Caco-2 (cell line): ENCODE results near the gene MROH8. TPM values are rescaled to one million over a fixed set of nuclear protein-coding genes. Genes with fewer than 3 reads are reported as not detected.

ENCODE experiments used
- BruUV-seq: library from RNA; stranded (reverse); fragments of 400-500 nt; replicated peaks from 2 replicates; lab custom pipeline; 2021; lab: Mats Ljungman, UMichigan
- CTCF ChIA-PET: fragments of 300-600 bp; sonication (Branson Sonifier 250); formaldehyde crosslinking; loops from one replicate; lab custom pipeline; 2022; ENCODE audit warnings: antibody characterized with exemption; lab: Charles Lee
- POLR2A ChIA-PET: fragments of 300-600 bp; sonication (Branson Sonifier 250); formaldehyde crosslinking; loops from one replicate; lab custom pipeline; 2022; ENCODE audit warnings: antibody characterized with exemption; lab: Charles Lee
- DNase-seq, 2 experiments: peaks; one replicate each; pipeline versions ENCODE4 v3.0.0 to v3.0.0-alpha.2; 2020 to 2022
- H3K27me3 ChIP-seq: replicated peaks from 2 replicates; pipeline ENCODE4 v1.6.0; 2011; ENCODE audit warnings: low read length; ENCODE audit not compliant: control insufficient read depth, insufficient read depth
- H3K36me3 ChIP-seq: 2 replicates; pipeline ENCODE4 v1.5.1; 2011; ENCODE audit warnings: low read length; ENCODE audit not compliant: control insufficient read depth, insufficient read depth
- H3K4me1 ChIP-seq: fragments of 250-450 bp; sonication (Bioruptor Pico); 2 replicates; pipeline ENCODE4 v1.5.1; 2020; ENCODE audit warnings: mild to moderate bottlenecking
- H3K4me3 ChIP-seq: 2 replicates; pipeline ENCODE4 v1.5.1; 2011; ENCODE audit warnings: low read depth, mild to moderate bottlenecking, control low read depth, low read length
- H3K9me3 ChIP-seq: fragments of 250-450 bp; sonication (Bioruptor Pico); 2 replicates; pipeline ENCODE4 v1.5.1; 2020; ENCODE audit warnings: mild to moderate bottlenecking, moderate library complexity
- H3K27ac Mint-ChIP-seq: one replicate; pipeline ENCODE4 v1.8.0; 2022; ENCODE audit warnings: mixed read lengths; ENCODE audit not compliant: unreplicated experiment
- H3K27me3 Mint-ChIP-seq: one replicate; pipeline ENCODE4 v1.8.0; 2022; ENCODE audit warnings: mixed read lengths; ENCODE audit not compliant: insufficient read depth, unreplicated experiment
- H3K36me3 Mint-ChIP-seq: one replicate; pipeline ENCODE4 v1.8.0; 2022; ENCODE audit warnings: mild to moderate bottlenecking, mixed read lengths; ENCODE audit not compliant: insufficient read depth, unreplicated experiment
- H3K4me1 Mint-ChIP-seq: one replicate; pipeline ENCODE4 v1.8.0; 2022; ENCODE audit warnings: low read depth, mixed read lengths; ENCODE audit not compliant: unreplicated experiment
- H3K4me3 Mint-ChIP-seq: one replicate; pipeline ENCODE4 v1.8.0; 2022; ENCODE audit warnings: mild to moderate bottlenecking, moderate library complexity, mixed read lengths; ENCODE audit not compliant: unreplicated experiment
- H3K9me3 Mint-ChIP-seq: one replicate; pipeline ENCODE4 v1.8.0; 2022; ENCODE audit warnings: mixed read lengths; ENCODE audit not compliant: unreplicated experiment
- CTCF ChIP-seq, 2 experiments: fragments of 200-600 bp in 1 of 2; IDR thresholded peaks; 1 replicate in 1 of 2; 2 replicates in 1 of 2; pipeline versions ENCODE4 v1.5.1 to v1.8.0; 2011 to 2022; ENCODE audit warnings: antibody characterized with exemption in 1 of 2, control low read depth in 1 of 2, inconsistent platforms in 1 of 2, low read depth in 1 of 2, low read length in 1 of 2, mild to moderate bottlenecking in 1 of 2, moderate library complexity in 1 of 2; ENCODE audit not compliant: insufficient read depth in 1 of 2, severe bottlenecking in 1 of 2, unreplicated experiment in 1 of 2
- intact Hi-C: fragments of 100-400 bp; cut with micrococcal nuclease; formaldehyde crosslinking; loops from one replicate; pipeline ENCODE4 v1.10.0; 2022; ENCODE audit not compliant: unreplicated experiment
- total RNA-seq: library from RNA; stranded (reverse); gene quantifications from 2 replicates; pipeline ENCODE4 v1.2.3, GENCODE V29; 2022

Gene MROH8
- total RNA-seq, 1 experiment from 2014 or later: 2.6 TPM

GRCh38 chr20:37209193-37209592 is 29.8 kb upstream of the MROH8 start:
- H3K9me3 ChIP-seq: no peaks in the 10 kb centered on the region
- Mint-ChIP-seq H3K4me1 (no peaks in the 10 kb centered on the region), H3K36me3 (peaks cover 100% of the 10 kb centered on the region), H3K27ac (no peak overlapping the region), H3K27me3 (no peaks in the 10 kb centered on the region), H3K9me3 (no peaks in the 10 kb centered on the region), H3K4me3 (no peak overlapping the region)
- intact Hi-C loops: no loop called here
- DNase-seq: no peak
- no peaks in the 10 kb centered on the region for H3K27me3 ChIP-seq
- ChIA-PET CTCF (interaction anchor here (0.7 to 1.1 kb wide), 2 partner anchors 17 to 1573 kb away, joined by 3 to 4 read pairs; no protein-coding TSS in a partner anchor), POLR2A (interaction anchor here (0.6 kb wide), 1 partner anchor 1237 kb away, joined by 3 read pairs; no protein-coding TSS in a partner anchor)
- H3K4me3 ChIP-seq: no peak overlapping the region
- no peak for TF ChIP-seq CTCF (IDR thresholded peaks at IDR 0.05; ENCODE audit: insufficient read depth in 1 of 2, low read depth in 1 of 2, low read length in 1 of 2, severe bottlenecking in 1 of 2, unreplicated experiment in 1 of 2)
- peaks cover 12% of the 10 kb centered on the region for H3K36me3 ChIP-seq
- H3K4me1 ChIP-seq: peaks cover 7% of the 10 kb centered on the region; the same call in 1 of the 2 replicates
- BruUV-seq: no TSS peak

- TF ChIP-seq CTCF (IDR thresholded peaks at IDR 0.05; ENCODE audit: insufficient read depth in 1 of 2, low read depth in 1 of 2, low read length in 1 of 2, severe bottlenecking in 1 of 2, unreplicated experiment in 1 of 2): no peak
- POLR2A ChIA-PET: no interaction called here
- no peak overlapping the region for H3K4me3 ChIP-seq
- CTCF ChIA-PET: no interaction called here
- H3K27me3 Mint-ChIP-seq: no peaks in the 10 kb centered on the region
- H3K27ac Mint-ChIP-seq: no peak overlapping the region
- H3K27me3 ChIP-seq: no peaks in the 10 kb centered on the region
- H3K4me1 Mint-ChIP-seq: peaks cover 3% of the 10 kb centered on the region
- no peak overlapping the region for H3K4me3 Mint-ChIP-seq
- intact Hi-C loops: no loop called here
- no peaks in the 10 kb centered on the region for H3K9me3 ChIP-seq
- H3K4me1 ChIP-seq: peaks cover 7% of the 10 kb centered on the region
- no peak for DNase-seq
- H3K36me3 Mint-ChIP-seq: peaks cover 100% of the 10 kb centered on the region
- H3K9me3 Mint-ChIP-seq: no peaks in the 10 kb centered on the region
- peaks cover 17% of the 10 kb centered on the region for H3K36me3 ChIP-seq
- no TSS peak for BruUV-seq
Observed at GRCh38 chr20:37207171-37207570, 27.8 kb upstream of the MROH8 start.

GRCh38 chr20:37205794-37206193 is 26.4 kb upstream of the MROH8 start:
- peaks cover 16% of the 10 kb centered on the region for H3K4me1 ChIP-seq
- ChIA-PET CTCF (interaction anchor here (1.0 to 2.4 kb wide), 2 partner anchors 10 to 15 kb away, joined by 3 to 17 read pairs; no protein-coding TSS in a partner anchor), POLR2A (no interaction called here)
- intact Hi-C loops: no loop called here
- H3K9me3 Mint-ChIP-seq: no peaks in the 10 kb centered on the region
- TF ChIP-seq CTCF (IDR thresholded peaks at IDR 0.05; ENCODE audit: insufficient read depth in 1 of 2, low read depth in 1 of 2, low read length in 1 of 2, severe bottlenecking in 1 of 2, unreplicated experiment in 1 of 2): no peak
- H3K4me1 Mint-ChIP-seq: peaks cover 16% of the 10 kb centered on the region
- H3K27me3 Mint-ChIP-seq: no peaks in the 10 kb centered on the region
- H3K27me3 ChIP-seq: no peaks in the 10 kb centered on the region
- H3K36me3 ChIP-seq: peaks cover 16% of the 10 kb centered on the region
- no peaks in the 10 kb centered on the region for H3K9me3 ChIP-seq
- H3K4me3 Mint-ChIP-seq: no peak overlapping the region
- no TSS peak for BruUV-seq
- no peak for DNase-seq
- H3K36me3 Mint-ChIP-seq: peaks cover 100% of the 10 kb centered on the region
- no peak overlapping the region for H3K4me3 ChIP-seq
- H3K27ac Mint-ChIP-seq: no peak overlapping the region
